SK-N-SH treated with all-trans-retinoic acid at 6 μM for 48 hours (cell line): ENCODE results near the gene GINM1.

Source experiments
- ATAC-seq: fragments of 200-7000 bp; cut with Tn5 transposase; 3 replicates; pipeline ENCODE4 v1.9.1; 2020; ENCODE audit warnings: mild to moderate bottlenecking, moderate library complexity
- ARNTL ChIP-seq: fragments of 450-650 bp; formaldehyde crosslinking; IDR thresholded peaks from 2 replicates; pipeline ENCODE4 v1.5.0; 2020; ENCODE audit warnings: low read depth, mild to moderate bottlenecking, moderate library complexity, borderline replicate concordance
- CREB5 ChIP-seq: fragments of 250-450 bp; sonication (Bioruptor Pico); IDR thresholded peaks from 2 replicates; pipeline ENCODE4 v1.5.1; 2020; ENCODE audit warnings: low read depth, mild to moderate bottlenecking, moderate library complexity
- CSDC2 ChIP-seq: fragments of 250-450 bp; sonication (Bioruptor Pico); IDR thresholded peaks from 2 replicates; pipeline ENCODE4 v1.5.0; 2020; ENCODE audit warnings: mild to moderate bottlenecking, moderate library complexity
- ESRRG ChIP-seq: fragments of 250-450 bp; sonication (Bioruptor Pico); IDR thresholded peaks from 2 replicates; pipeline ENCODE4 v1.6.1; 2021; ENCODE audit warnings: mild to moderate bottlenecking
- GLIS3 ChIP-seq: fragments of 250-450 bp; sonication (Bioruptor Pico); IDR thresholded peaks from 2 replicates; pipeline ENCODE4 v1.5.0; 2020; ENCODE audit warnings: mild to moderate bottlenecking, moderate library complexity
- OSR1 ChIP-seq: fragments of 250-450 bp; sonication (Bioruptor Pico); IDR thresholded peaks from 2 replicates; pipeline ENCODE4 v1.8.0; 2022; ENCODE audit warnings: moderate library complexity, mild to moderate bottlenecking, inconsistent platforms
- PATZ1 ChIP-seq: fragments of 250-450 bp; sonication (Bioruptor Pico); IDR thresholded peaks from 2 replicates; pipeline ENCODE4 v1.8.0; 2020; ENCODE audit warnings: mild to moderate bottlenecking, moderate library complexity, borderline replicate concordance
- POU6F1 ChIP-seq: fragments of 250-450 bp; sonication (Bioruptor Pico); IDR thresholded peaks from 2 replicates; pipeline ENCODE4 v1.8.0; 2021; ENCODE audit warnings: low read depth, mild to moderate bottlenecking, moderate library complexity, borderline replicate concordance
- RARB ChIP-seq: fragments of 250-450 bp; sonication (Bioruptor Pico); IDR thresholded peaks from 2 replicates; pipeline ENCODE4 v1.8.0; 2021; ENCODE audit warnings: mild to moderate bottlenecking, moderate library complexity
- SNAI2 ChIP-seq: fragments of 250-450 bp; sonication (Bioruptor Pico); IDR thresholded peaks from 2 replicates; pipeline ENCODE4 v1.5.0; 2020; ENCODE audit warnings: mild to moderate bottlenecking, moderate library complexity
- TCF4 ChIP-seq: fragments of 250-450 bp; sonication (Bioruptor Pico); IDR thresholded peaks from 2 replicates; pipeline ENCODE4 v1.8.0; 2021; ENCODE audit warnings: mild to moderate bottlenecking, moderate library complexity, borderline replicate concordance
- TOX ChIP-seq: fragments of 250-450 bp; sonication (Bioruptor Pico); IDR thresholded peaks from 2 replicates; pipeline ENCODE4 v1.8.0; 2021; ENCODE audit warnings: mild to moderate bottlenecking, moderate library complexity, borderline replicate concordance
- TSHZ2 ChIP-seq: fragments of 250-450 bp; sonication (Bioruptor Pico); IDR thresholded peaks from 2 replicates; pipeline ENCODE4 v1.5.0; 2020; ENCODE audit warnings: mild to moderate bottlenecking, moderate library complexity
- ZC3H10 ChIP-seq: fragments of 250-450 bp; sonication (Bioruptor Pico); IDR thresholded peaks from 2 replicates; pipeline ENCODE4 v1.5.1; 2021; ENCODE audit warnings: mild to moderate bottlenecking, moderate library complexity
- ZFP3 ChIP-seq: fragments of 250-450 bp; sonication (Bioruptor Pico); IDR thresholded peaks from 2 replicates; pipeline ENCODE4 v1.5.0; 2020; ENCODE audit warnings: mild to moderate bottlenecking, moderate library complexity
- ZFP30 ChIP-seq: fragments of 450-650 bp; formaldehyde crosslinking; IDR thresholded peaks from 2 replicates; pipeline ENCODE4 v1.5.0; 2022; ENCODE audit warnings: mild to moderate bottlenecking, moderate library complexity
- ZNF565 ChIP-seq: fragments of 450-650 bp; formaldehyde crosslinking; conservative IDR thresholded peaks from 2 replicates; pipeline ENCODE4 v1.5.0; 2020; ENCODE audit warnings: low read depth, mild to moderate bottlenecking, moderate library complexity
- ZNF70 ChIP-seq: fragments of 450-650 bp; formaldehyde crosslinking; IDR thresholded peaks from 2 replicates; pipeline ENCODE4 v1.5.0; 2020; ENCODE audit warnings: mild to moderate bottlenecking, moderate library complexity
- ZNF8 ChIP-seq: fragments of 450-650 bp; formaldehyde crosslinking; IDR thresholded peaks from 2 replicates; pipeline ENCODE4 v1.5.0; 2020; ENCODE audit warnings: mild to moderate bottlenecking, moderate library complexity

Gene GINM1

GRCh38 chr6:149581349-149581748 lies 15.2 kb downstream of the GINM1 start (continued):
- TF ChIP-seq TSHZ2 (no peak), ZC3H10 (CRISPR knock-in tag) (no peak), ARNTL (CRISPR knock-in tag) (no peak), TOX (CRISPR knock-in tag) (no peak), RARB (CRISPR knock-in tag) (no peak), ZNF70 (CRISPR knock-in tag) (no peak), ZFP3 (CRISPR knock-in tag) (no peak), CSDC2 (CRISPR knock-in tag) (no peak), ZFP30 (no peak), POU6F1 (no peak), GLIS3 (CRISPR knock-in tag) (no peak)

GRCh38 chr6:149586149-149586548 lies 20.0 kb downstream of the GINM1 start:
- ATAC-seq = no peak
- TF ChIP-seq ZNF565 (no peak), CREB5 (CRISPR knock-in tag) (no peak), TSHZ2 (no peak), SNAI2 (CRISPR knock-in tag) (no peak), ARNTL (CRISPR knock-in tag) (no peak), GLIS3 (CRISPR knock-in tag) (no peak), CSDC2 (CRISPR knock-in tag) (no peak), ZC3H10 (CRISPR knock-in tag) (no peak), TCF4 (no peak), ZNF8 (no peak), ESRRG (CRISPR knock-in tag) (no peak), ZFP3 (CRISPR knock-in tag) (no peak), ZNF70 (CRISPR knock-in tag) (no peak)

- TF ChIP-seq ZC3H10 (CRISPR knock-in tag) (no peak), ZFP30 (no peak), SNAI2 (CRISPR knock-in tag) (no peak), ZNF8 (no peak), PATZ1 (no peak), POU6F1 (no peak), OSR1 (no peak)
- no peak for ATAC-seq
These were observed 26.8 kb downstream of the GINM1 start for GRCh38 chr6:149592983-149593382.
